NCI-H2081 treated with DMSO at 0.1 percent for 48 hours (cell line): ENCODE data around the gene ASIC3.

Experiments used
- DNase-seq: peaks from one replicate; lab custom pipeline; 2025; lab: John Stamatoyannopoulos, UW

ASIC3 gene

DNA sequence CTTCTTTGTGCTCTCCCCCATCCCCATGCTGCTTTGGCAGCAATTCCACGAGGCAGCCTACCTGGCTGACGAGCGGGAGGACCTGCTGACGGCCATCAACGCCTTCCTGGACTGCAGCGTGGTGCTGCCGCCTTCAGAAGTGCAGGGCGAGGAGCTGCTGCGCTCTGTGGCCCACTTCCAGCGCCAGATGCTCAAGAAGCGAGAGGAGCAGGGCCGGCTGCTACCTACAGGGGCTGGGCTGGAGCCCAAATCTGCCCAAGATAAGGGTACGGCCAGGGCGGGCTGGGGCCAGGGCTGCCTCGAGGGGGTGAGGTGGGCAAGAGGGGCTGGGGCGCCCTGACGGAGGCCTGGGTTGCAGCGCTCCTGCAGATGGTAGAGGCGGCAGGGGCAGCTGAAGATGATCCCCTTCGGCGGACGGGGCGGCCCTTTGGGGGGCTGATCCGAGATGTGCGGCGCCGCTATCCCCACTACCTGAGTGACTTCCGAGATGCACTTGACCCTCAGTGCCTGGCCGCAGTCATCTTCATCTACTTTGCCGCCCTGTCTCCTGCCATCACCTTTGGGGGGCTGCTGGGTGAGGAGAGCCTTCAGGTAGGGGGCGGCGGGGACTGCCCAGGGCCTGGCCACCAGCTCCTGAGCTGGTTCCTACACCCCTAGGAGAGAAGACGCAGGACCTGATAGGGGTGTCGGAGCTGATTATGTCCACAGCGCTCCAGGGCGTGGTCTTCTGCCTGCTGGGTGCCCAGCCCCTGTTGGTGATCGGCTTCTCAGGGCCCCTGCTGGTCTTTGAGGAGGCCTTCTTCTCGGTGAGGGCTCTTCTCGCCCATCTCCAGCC lies 22.9 kb downstream of the ASIC3 start:
- no peak for DNase-seq

- DNase-seq: no peak
Measured at GRCh38 chr7:151073990-151074389, 25.7 kb downstream of the ASIC3 start.

- no peak for DNase-seq
Measured at GRCh38 chr7:151074817-151075661, 26.7 kb downstream of the ASIC3 start.

DNA sequence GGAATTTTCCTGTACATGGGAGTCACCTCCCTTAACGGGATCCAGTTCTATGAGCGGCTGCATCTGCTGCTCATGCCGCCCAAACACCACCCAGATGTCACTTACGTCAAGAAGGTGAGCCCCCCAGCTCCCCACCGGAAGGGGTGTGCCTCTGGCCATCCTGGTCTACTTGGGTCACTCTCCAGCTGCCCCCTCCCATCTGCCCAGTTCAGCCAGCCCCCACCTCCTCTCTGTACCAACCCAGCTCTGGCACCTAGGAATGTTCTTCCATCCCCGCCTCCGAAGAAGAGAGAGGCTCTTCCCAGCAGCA lies 27.3 kb downstream of the ASIC3 start:
- DNase-seq: no peak

DNA sequence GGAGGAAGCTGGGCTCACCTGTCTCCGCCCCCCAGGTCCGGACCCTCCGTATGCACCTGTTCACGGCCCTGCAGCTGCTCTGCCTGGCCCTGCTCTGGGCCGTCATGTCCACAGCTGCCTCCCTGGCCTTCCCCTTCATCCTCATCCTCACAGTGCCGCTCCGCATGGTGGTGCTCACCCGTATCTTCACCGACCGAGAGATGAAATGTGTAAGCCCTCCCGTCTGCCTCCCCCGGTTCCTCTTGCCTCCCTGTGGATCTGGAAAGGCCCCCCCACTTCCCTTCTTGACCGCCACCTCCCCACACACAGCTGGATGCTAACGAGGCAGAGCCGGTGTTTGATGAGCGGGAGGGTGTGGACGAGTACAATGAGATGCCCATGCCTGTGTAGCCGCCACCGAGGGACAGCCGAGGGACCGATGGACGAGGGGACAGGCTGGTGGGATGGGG lies 27.7 kb downstream of the ASIC3 start:
- no peak for DNase-seq

DNA sequence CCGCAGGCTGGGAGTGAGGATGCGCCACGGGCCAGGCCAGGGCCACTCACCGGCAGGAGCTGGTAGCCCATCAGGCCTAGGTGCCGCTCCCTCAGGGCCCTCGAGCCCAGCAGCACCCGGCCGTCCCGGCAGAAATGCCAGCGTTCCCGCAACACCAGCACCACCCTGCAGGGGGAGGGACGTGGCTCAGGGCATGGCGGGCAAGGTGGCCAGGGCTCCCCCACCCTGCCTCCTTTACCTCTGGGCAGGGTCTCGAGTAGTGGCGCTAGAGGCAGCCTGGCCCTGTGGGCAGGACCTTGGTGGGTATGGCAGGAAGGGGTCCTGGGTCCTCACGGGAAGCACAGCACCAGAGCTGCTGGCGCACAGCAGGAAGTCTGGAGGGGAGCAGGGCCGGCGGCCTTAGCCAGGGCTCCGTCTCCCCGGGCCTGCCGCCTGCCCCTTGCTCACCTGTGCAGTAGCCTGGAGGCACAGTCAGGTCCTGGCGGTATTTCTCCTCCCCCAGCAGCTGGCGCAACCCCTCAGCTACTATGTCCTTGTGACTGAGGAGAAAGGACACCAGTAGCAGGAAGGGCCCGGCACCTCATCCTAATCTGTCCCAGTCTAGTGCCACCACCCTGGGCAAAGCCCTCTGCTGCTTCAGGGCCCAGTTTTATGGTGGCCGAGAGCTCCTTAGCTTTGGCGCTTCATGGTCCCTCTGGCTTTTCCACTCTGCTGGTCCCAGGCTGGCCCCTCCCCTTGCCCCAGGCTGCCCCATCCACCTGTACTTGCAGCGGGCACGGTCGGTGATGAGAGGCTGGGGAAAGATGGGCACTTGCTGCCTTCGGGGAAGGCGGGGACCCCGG lies 28.8 kb downstream of the ASIC3 start:
- no peak for DNase-seq

DNA sequence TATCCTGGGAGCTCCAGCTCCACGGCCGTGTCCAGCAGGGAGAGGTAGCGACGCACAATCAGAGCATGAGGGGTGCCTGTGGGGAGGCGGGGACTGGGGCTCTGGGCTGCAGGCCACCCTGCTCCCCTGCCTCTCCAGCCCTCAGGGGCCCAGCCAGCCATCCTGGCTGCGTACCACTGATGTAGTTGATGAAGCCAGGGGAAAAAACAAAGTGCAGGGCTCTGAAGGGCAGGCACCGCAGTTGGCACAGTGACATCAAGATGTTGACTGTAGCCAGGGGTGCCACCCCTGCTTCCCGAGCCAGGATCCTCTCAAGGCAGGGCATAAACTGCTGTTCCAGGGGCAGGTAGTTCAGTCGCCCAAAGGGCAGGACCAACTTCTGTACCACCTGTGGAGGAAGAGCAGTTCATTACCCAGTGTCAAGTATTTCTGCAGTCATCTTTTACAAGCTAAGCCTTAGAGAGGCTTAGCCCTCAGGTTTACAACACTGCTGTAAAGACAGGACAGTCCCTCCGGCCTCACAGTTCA lies 29.4 kb downstream of the ASIC3 start:
- DNase-seq: no peak

- DNase-seq: no peak
Measured at GRCh38 chr7:151078233-151079040, 30.1 kb downstream of the ASIC3 start.

- DNase-seq: no peak
Measured at GRCh38 chr7:151079199-151079910, 31.0 kb downstream of the ASIC3 start.

GRCh38 chr7:151080067-151080521 lies 31.8 kb downstream of the ASIC3 start:
- no peak for DNase-seq

DNA sequence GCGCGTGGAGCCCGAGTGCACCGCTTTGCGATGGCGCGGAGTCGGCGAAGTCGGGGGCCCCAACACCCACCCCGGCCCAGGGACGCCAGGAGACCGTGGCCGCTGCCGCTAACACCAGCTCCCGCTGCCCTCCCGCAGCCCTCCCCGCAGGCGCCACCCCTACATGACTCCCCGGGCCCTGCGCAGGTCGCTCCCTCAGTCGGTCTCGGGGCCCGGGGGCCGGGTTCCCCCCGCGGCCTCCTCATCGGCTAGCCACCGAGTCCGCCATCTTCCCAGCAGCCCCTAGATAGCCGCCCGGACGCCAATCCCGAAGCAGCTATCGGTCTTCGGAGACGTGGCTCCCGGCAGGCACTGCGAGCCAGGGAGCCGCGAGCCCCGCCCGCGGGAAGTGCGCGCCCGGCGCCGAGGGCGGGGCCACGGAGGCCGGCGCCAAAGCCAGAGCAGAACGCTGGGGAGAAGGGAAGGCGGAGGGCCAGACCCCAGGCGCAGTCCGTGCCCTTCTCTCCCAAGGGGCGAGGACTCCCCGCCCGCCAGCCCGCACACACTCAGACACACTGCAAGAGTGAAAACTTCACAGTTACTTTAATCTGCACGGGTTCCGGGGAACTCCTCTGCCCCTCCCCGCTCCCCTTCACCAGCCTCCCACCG lies 32.3 kb downstream of the ASIC3 start, which contains the start of gene FASTK:
Gene FASTK, minus strand, starts transcription at position 288 of the 648 bp plus-strand sequence. Its CDS starts 43 bp downstream, at position 245.
- peak; percentile 64 for DNase-seq

GRCh38 chr7:151081170-151082101 lies 33.1 kb downstream of the ASIC3 start:
- DNase-seq: no peak

- no peak for DNase-seq
Measured at GRCh38 chr7:151082141-151083070, 34.1 kb downstream of the ASIC3 start.

DNA sequence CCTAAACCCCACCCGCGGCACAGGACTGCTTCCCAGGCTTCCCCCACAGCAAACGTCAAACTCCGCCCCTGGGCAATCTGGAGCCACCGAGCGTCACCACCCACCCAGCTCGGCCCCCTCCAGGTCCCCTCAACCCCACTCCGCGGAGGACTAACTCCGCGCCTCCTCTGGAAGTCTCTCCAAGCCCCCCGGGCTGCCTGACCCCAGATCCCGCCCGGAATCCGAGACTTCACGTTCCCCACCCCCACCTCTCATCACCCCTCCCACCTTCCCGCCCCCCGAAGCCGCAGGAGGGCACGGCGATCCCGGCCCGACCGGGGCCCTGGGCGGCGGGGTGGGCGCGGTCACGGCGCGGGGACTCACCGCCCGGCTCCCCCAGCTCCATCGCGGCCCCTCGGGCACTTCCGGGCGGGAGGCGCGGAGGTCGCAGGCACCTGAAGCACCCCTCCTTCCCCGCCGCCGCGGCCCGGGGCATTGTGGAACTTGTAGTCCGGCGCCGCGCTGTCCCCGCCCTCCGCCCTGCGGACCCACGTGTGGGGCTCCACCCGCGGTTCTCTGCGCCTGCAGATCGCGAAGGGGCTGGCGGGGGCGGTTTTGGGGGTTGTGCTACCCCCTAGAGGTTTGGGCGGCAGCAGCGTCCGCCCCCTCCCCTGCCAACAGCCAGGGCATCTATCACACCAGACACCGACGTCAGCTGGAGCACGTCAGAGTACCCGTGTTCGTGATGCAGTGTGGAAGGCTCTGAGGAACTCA lies 34.9 kb downstream of the ASIC3 start, which contains the start of gene TMUB1:
Gene TMUB1, minus strand, starts transcription at position 423 of the 753 bp plus-strand sequence. CDS start 930 bp downstream, outside the sequence.
- no peak for DNase-seq

DNA sequence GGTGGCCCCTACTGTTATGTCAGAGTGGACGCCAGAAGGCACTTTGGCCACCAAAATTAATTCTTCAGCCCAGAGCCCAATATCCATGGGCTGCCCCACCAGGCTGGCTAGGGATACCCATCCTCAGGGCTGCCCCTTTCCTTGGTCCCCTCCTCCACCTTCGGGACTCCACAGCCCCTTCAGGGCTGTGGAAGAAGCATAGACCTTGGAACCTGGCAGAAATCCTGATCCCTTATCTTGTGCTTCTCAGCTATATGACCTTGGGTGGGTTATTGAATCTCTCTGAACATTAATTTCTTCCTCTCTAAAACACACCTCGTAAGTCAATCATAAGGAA lies 35.5 kb downstream of the ASIC3 start:
- DNase-seq: no peak

DNA sequence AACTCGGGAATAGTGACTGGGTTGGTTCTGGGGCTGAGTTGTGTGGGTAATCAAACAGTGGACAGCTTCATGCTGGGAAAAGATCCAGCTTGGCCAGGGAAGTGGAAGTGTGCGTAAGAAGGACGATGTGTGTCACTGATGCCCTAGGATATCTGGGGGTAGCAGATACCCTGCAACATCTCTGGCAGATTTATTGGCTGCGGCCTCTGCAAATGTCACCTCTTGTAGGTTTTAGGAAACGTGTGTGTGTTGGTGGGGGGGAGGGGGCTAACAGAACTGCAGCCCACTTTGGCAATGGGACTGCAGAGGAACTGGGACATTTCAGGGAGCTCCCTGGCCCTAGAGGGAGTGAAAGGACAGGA lies 37.0 kb downstream of the ASIC3 start:
- DNase-seq: no peak
